Panc1 (cell line): ENCODE results near the gene MRPL55. TPM values are rescaled to one million over a fixed set of nuclear protein-coding genes. Genes with fewer than 3 reads are reported as not detected.

Experiments used
- ATAC-seq: fragments of 200-7000 bp; cut with Tn5 transposase; 2 replicates; pipeline ENCODE4 v1.9.1; 2020; ENCODE audit warnings: mild to moderate bottlenecking, moderate library complexity
- BruUV-seq: library from RNA; stranded (reverse); fragments of 400-500 nt; replicated peaks from 2 replicates; lab custom pipeline; 2021; lab: Mats Ljungman, UMichigan
- CTCF ChIA-PET: fragments of 300-600 bp; sonication (Branson Sonifier 250); formaldehyde crosslinking; loops from one replicate; lab custom pipeline; 2022; ENCODE audit warnings: antibody characterized with exemption; lab: Charles Lee
- POLR2A ChIA-PET: fragments of 300-600 bp; sonication (Branson Sonifier 250); formaldehyde crosslinking; loops from one replicate; lab custom pipeline; 2022; ENCODE audit warnings: antibody characterized with exemption; lab: Charles Lee
- DNase-seq: peaks from one replicate; pipeline ENCODE4 v3.0.0-alpha.2; 2010; ENCODE audit warnings: low read depth, low spot score
- H3K27ac ChIP-seq: 2 replicates; pipeline ENCODE4 v1.5.1; 2011; ENCODE audit warnings: mild to moderate bottlenecking, low read length, inconsistent platforms
- H3K27me3 ChIP-seq: fragments of 200-500 bp; sonication (Bioruptor generic); 2 replicates; pipeline ENCODE4 v1.6.0; 2014; ENCODE audit warnings: low read length, inconsistent platforms; ENCODE audit not compliant: control insufficient read depth, insufficient read depth
- H3K36me3 ChIP-seq: fragments of 200-500 bp; sonication (Bioruptor generic); 2 replicates; pipeline ENCODE4 v1.5.1; 2014; ENCODE audit warnings: inconsistent platforms, mild to moderate bottlenecking, low read length, moderate library complexity; ENCODE audit not compliant: control insufficient read depth, insufficient read depth
- H3K4me1 ChIP-seq: 2 replicates; pipeline ENCODE4 v1.5.1; 2011; ENCODE audit warnings: inconsistent platforms, mild to moderate bottlenecking, low read length, moderate library complexity; ENCODE audit not compliant: control insufficient read depth, insufficient read depth
- H3K4me3 ChIP-seq, 2 experiments: 2 replicates each; pipeline ENCODE4 v1.5.1; 2011 to 2012; ENCODE audit warnings: low read depth in 2 of 2, low read length in 2 of 2, mild to moderate bottlenecking in 2 of 2, inconsistent platforms in 1 of 2, moderate library complexity in 1 of 2
- H3K9me3 ChIP-seq: fragments of 200-500 bp; sonication (Bioruptor generic); 2 replicates; pipeline ENCODE4 v1.5.1; 2014; ENCODE audit warnings: low read depth, mild to moderate bottlenecking, inconsistent platforms, low read length, moderate library complexity; ENCODE audit not compliant: control insufficient read depth, insufficient read depth
- POLR2AphosphoS5 ChIP-seq: IDR thresholded peaks from 2 replicates; pipeline ENCODE4 v1.6.1; 2012; ENCODE audit warnings: mild to moderate bottlenecking, low read depth, low read length, moderate library complexity
- REST ChIP-seq, 2 experiments: IDR thresholded peaks; 2 replicates each; pipeline ENCODE4 v1.6.1; 2011 to 2012; ENCODE audit warnings: low read depth in 2 of 2, control low read depth in 1 of 2, low read length in 1 of 2, mild to moderate bottlenecking in 1 of 2, moderate library complexity in 1 of 2; ENCODE audit not compliant: insufficient read depth in 1 of 2
- SIN3A ChIP-seq: IDR thresholded peaks from 2 replicates; pipeline ENCODE4 v1.6.1; 2012; ENCODE audit warnings: low read depth, mild to moderate bottlenecking, low read length, moderate library complexity, borderline replicate concordance; ENCODE audit not compliant: insufficient read depth
- TCF7L2 ChIP-seq: IDR thresholded peaks from 2 replicates; pipeline ENCODE4 v1.6.1; 2011; ENCODE audit warnings: mild to moderate bottlenecking, low read depth, low read length, inconsistent platforms
- in situ Hi-C: cut with HindIII; loops from 2 replicates; pipeline ENCODE4 v1.10.0; 2016; ENCODE audit warnings: low sequenced_read_pairs, low pct_unique_long_range_greater_than_20kb
- intact Hi-C: fragments of 100-400 bp; cut with micrococcal nuclease; formaldehyde crosslinking; loops from one replicate; pipeline ENCODE4 v1.10.0; 2022; ENCODE audit not compliant: unreplicated experiment
- total RNA-seq: library from RNA; stranded (reverse); gene quantifications from one replicate; pipeline ENCODE4 v1.2.1, GENCODE V29; 2021; ENCODE audit not compliant: unreplicated experiment
- TF ChIP-seq, protein P1 (sequence below): fragments of 450-650 bp; IDR thresholded peaks from 2 replicates; pipeline ENCODE4 v1.5.1; 2017; ENCODE audit warnings: mild to moderate bottlenecking

MRPL55 gene
- total RNA-seq, 1 experiment from 2014 or later = 53.0 TPM

- intact Hi-C loops (no loop called here), in situ Hi-C loops (no loop called here)
- no peaks in the 10 kb centered on the region for H3K9me3 ChIP-seq
- no peaks in the 10 kb centered on the region for H3K36me3 ChIP-seq
- no peak for ATAC-seq
- CTCF ChIA-PET = interaction anchor here (0.5 kb wide), 1 partner anchor 63 kb away, joined by 7 read pairs; no protein-coding TSS in a partner anchor
- POLR2A ChIA-PET = interaction anchor here (0.6 kb wide), 1 partner anchor 677 kb away, joined by 3 read pairs; no protein-coding TSS in a partner anchor
- H3K4me3 ChIP-seq = no peak overlapping the region
- TF ChIP-seq POLR2AphosphoS5 (no peak), TCF7L2 (no peak), REST (IDR thresholded peaks at IDR 0.05; ENCODE audit: insufficient read depth in 1 of 2, low read depth in 2 of 2, low read length in 1 of 2) (no peak), SIN3A (no peak)
- TF ChIP-seq, protein P1, sequence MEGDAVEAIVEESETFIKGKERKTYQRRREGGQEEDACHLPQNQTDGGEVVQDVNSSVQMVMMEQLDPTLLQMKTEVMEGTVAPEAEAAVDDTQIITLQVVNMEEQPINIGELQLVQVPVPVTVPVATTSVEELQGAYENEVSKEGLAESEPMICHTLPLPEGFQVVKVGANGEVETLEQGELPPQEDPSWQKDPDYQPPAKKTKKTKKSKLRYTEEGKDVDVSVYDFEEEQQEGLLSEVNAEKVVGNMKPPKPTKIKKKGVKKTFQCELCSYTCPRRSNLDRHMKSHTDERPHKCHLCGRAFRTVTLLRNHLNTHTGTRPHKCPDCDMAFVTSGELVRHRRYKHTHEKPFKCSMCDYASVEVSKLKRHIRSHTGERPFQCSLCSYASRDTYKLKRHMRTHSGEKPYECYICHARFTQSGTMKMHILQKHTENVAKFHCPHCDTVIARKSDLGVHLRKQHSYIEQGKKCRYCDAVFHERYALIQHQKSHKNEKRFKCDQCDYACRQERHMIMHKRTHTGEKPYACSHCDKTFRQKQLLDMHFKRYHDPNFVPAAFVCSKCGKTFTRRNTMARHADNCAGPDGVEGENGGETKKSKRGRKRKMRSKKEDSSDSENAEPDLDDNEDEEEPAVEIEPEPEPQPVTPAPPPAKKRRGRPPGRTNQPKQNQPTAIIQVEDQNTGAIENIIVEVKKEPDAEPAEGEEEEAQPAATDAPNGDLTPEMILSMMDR = no peak
- no peak for DNase-seq
- BruUV-seq = no TSS peak
- no peak overlapping the region for H3K27ac ChIP-seq
- peaks cover 3% of the 10 kb centered on the region; the same call in 1 of the 2 replicates for H3K4me1 ChIP-seq
- no peaks in the 10 kb centered on the region for H3K27me3 ChIP-seq
These were observed 46.9 kb downstream of the MRPL55 start for GRCh38 chr1:228062085-228062791.

GRCh38 chr1:228061411-228062084 lies 47.6 kb downstream of the MRPL55 start:
- no peak for ATAC-seq
- TF ChIP-seq TCF7L2 (no peak), SIN3A (no peak), REST (IDR thresholded peaks at IDR 0.05; ENCODE audit: insufficient read depth in 1 of 2, low read depth in 2 of 2, low read length in 1 of 2) (no peak), POLR2AphosphoS5 (no peak)
- TF ChIP-seq, protein P1 = no peak
- POLR2A ChIA-PET = interaction anchor here (0.6 kb wide), 1 partner anchor 678 kb away, joined by 3 read pairs; no protein-coding TSS in a partner anchor
- no peak overlapping the region for H3K27ac ChIP-seq
- intact Hi-C loops = no loop called here
- in situ Hi-C loops = no loop called here
- H3K4me3 ChIP-seq = no peak overlapping the region
- no peaks in the 10 kb centered on the region for H3K9me3 ChIP-seq
- H3K4me1 ChIP-seq = peaks cover 3% of the 10 kb centered on the region; the same call in 1 of the 2 replicates
- DNase-seq = no peak
- H3K36me3 ChIP-seq = no peaks in the 10 kb centered on the region
- H3K27me3 ChIP-seq = no peaks in the 10 kb centered on the region; the same call in 1 of the 2 replicates
- CTCF ChIA-PET = no interaction called here
- no TSS peak for BruUV-seq
